HepG2 (cell line): ENCODE measurements around the gene ARSB. TPM values are rescaled to one million over a fixed set of nuclear protein-coding genes. Genes with fewer than 3 reads are reported as not detected.
A peak's percentile ranks its signal among the peaks of the same experiment; 100 is the strongest.

Experiments used
- AGO1 ChIP-seq: fragments of 200-400 bp; formaldehyde crosslinking; IDR thresholded peaks from 2 replicates; pipeline ENCODE4 v1.6.1; 2017; ENCODE audit warnings: mild to moderate bottlenecking, low read depth, low read length, moderate library complexity; ENCODE audit not compliant: poor library complexity, severe bottlenecking
- BCL6 ChIP-seq: IDR thresholded peaks from 2 replicates; pipeline ENCODE4 v1.6.1; 2016; ENCODE audit warnings: missing genetic modification reagents, missing compliant biosample characterization
- CSRNP2 ChIP-seq: sonication (generic); formaldehyde crosslinking; conservative IDR thresholded peaks from 2 replicates; pipeline ENCODE4 v1.8.0; 2022; ENCODE audit warnings: low read depth, missing genetic modification reagents
- FOXP4 ChIP-seq: sonication (generic); formaldehyde crosslinking; IDR thresholded peaks from 2 replicates; pipeline ENCODE4 v1.4.0; 2020; ENCODE audit warnings: missing genetic modification reagents
- GLMP ChIP-seq: sonication (generic); formaldehyde crosslinking; IDR thresholded peaks from 2 replicates; pipeline ENCODE4 v1.9.0; 2021; ENCODE audit warnings: missing genetic modification reagents, mild to moderate bottlenecking, borderline replicate concordance
- GPBP1L1 ChIP-seq: sonication (generic); formaldehyde crosslinking; IDR thresholded peaks from 2 replicates; pipeline ENCODE4 v1.5.0; 2020; ENCODE audit warnings: mild to moderate bottlenecking, missing genetic modification reagents
- GZF1 ChIP-seq: sonication (generic); formaldehyde crosslinking; IDR thresholded peaks from 2 replicates; pipeline ENCODE4 v1.5.1; 2020; ENCODE audit warnings: mild to moderate bottlenecking, missing genetic modification reagents
- KAT7 ChIP-seq: IDR thresholded peaks from 2 replicates; pipeline ENCODE4 v1.6.1; 2018; ENCODE audit warnings: borderline replicate concordance, missing compliant biosample characterization
- KLF15 ChIP-seq: sonication (generic); formaldehyde crosslinking; IDR thresholded peaks from 2 replicates; pipeline ENCODE4 v1.8.1; 2023; ENCODE audit warnings: borderline replicate concordance, mild to moderate bottlenecking, inconsistent platforms, missing genetic modification reagents, mixed read lengths
- KMT2A ChIP-seq: sonication (generic); formaldehyde crosslinking; IDR thresholded peaks from 2 replicates; pipeline ENCODE4 v1.4.0; 2020; ENCODE audit warnings: missing genetic modification reagents
- MAF1 ChIP-seq: sonication (generic); formaldehyde crosslinking; IDR thresholded peaks from 2 replicates; pipeline ENCODE4 v1.5.0; 2020; ENCODE audit warnings: missing genetic modification reagents, borderline replicate concordance
- PCBP1 ChIP-seq: fragments of 200-400 bp; formaldehyde crosslinking; IDR thresholded peaks from 2 replicates; pipeline ENCODE4 v1.6.1; 2017; ENCODE audit warnings: mild to moderate bottlenecking, low read depth, low read length, borderline replicate concordance
- PLSCR1 ChIP-seq: sonication (generic); formaldehyde crosslinking; IDR thresholded peaks from 2 replicates; pipeline ENCODE4 v1.5.0; 2020; ENCODE audit warnings: missing genetic modification reagents, mild to moderate bottlenecking, borderline replicate concordance
- ZBTB4 ChIP-seq: sonication (generic); formaldehyde crosslinking; IDR thresholded peaks from 2 replicates; pipeline ENCODE4 v1.4.0; 2020; ENCODE audit warnings: missing genetic modification reagents, mild to moderate bottlenecking, borderline replicate concordance
- ZC3H13 ChIP-seq: sonication (generic); formaldehyde crosslinking; IDR thresholded peaks from 2 replicates; pipeline ENCODE4 v1.8.1; 2023; ENCODE audit warnings: mild to moderate bottlenecking, missing genetic modification reagents, moderate library complexity
- ZKSCAN5 ChIP-seq: sonication (generic); formaldehyde crosslinking; IDR thresholded peaks from 2 replicates; pipeline ENCODE4 v1.5.1; 2020; ENCODE audit warnings: mild to moderate bottlenecking, missing genetic modification reagents
- ZKSCAN8 ChIP-seq: IDR thresholded peaks from 2 replicates; pipeline ENCODE4 v1.6.1; 2016; ENCODE audit warnings: borderline replicate concordance, missing genetic modification reagents, missing compliant biosample characterization
- ZNF17 ChIP-seq: sonication (generic); formaldehyde crosslinking; IDR thresholded peaks from 2 replicates; pipeline ENCODE4 v1.5.0; 2020; ENCODE audit warnings: mild to moderate bottlenecking, missing genetic modification reagents
- ZNF570 ChIP-seq: sonication (generic); formaldehyde crosslinking; IDR thresholded peaks from 2 replicates; pipeline ENCODE4 v1.4.0; 2020; ENCODE audit warnings: mild to moderate bottlenecking, missing genetic modification reagents, borderline replicate concordance
- polyA plus RNA-seq, 8 experiments: library from polyadenylated mRNA; depleted of rRNA in 3 of 8; stranded (reverse) in 7 of 8; unstranded in 1 of 8; fragments of >200 nt; fragmentation: Illumina TruSeq in 4 of 8; extraction: Trizol in 4 of 8; gene quantifications; 2 replicates each; pipeline versions ENCODE4 v1.2.1 to v1.2.3, GENCODE V29; 2011 to 2016; ENCODE audit warnings: low read depth in 4 of 8, missing spikeins in 1 of 8, mixed read lengths in 1 of 8; ENCODE audit not compliant: insufficient read depth in 1 of 8
- total RNA-seq, 5 experiments: library from RNA; depleted of rRNA; stranded (reverse); fragments of >200 nt; fragmentation: Illumina TruSeq; extraction: Trizol; gene quantifications; 2 replicates each; pipeline ENCODE4 v1.2.3, GENCODE V29; 2016; ENCODE audit warnings: low read depth in 1 of 5

The ARSB gene
- total and polyA plus RNA-seq, 2 of the 13 experiments (the other 11 are each of a cell fraction or from before 2014, with no cell fraction given), result 52.6 to 66.4 TPM

GRCh38 chr5:78985725-78986223, 664 bp upstream of the ARSB start (continued):
- no peak for TF ChIP-seq AGO1
- TF ChIP-seq ZNF17, result no peak
- TF ChIP-seq ZKSCAN5 (CRISPR knock-in tag), result 0 out of 2 replicates have a peak, but pooled peaks have one; percentile 7
- no peak for TF ChIP-seq PLSCR1 (CRISPR knock-in tag)
- peak; percentile 40; the same call in 1 of the 2 replicates for TF ChIP-seq KLF15 (CRISPR knock-in tag)
- TF ChIP-seq ZKSCAN8 (CRISPR knock-in tag), result peak; percentile 93; the same call in 1 of the 2 replicates
- TF ChIP-seq KAT7 (CRISPR knock-in tag), result no peak
- no peak for TF ChIP-seq ZNF570 (CRISPR knock-in tag)
- peak; percentile 50; the same call in 1 of the 2 replicates for TF ChIP-seq CSRNP2 (CRISPR knock-in tag)
- TF ChIP-seq PCBP1, result no peak
- peak; percentile 93 for TF ChIP-seq MAF1
- TF ChIP-seq ZBTB4 (CRISPR knock-in tag), result 0 out of 2 replicates have a peak, but pooled peaks have one; percentile 82
- TF ChIP-seq GZF1, result no peak
- no peak for TF ChIP-seq GPBP1L1
- TF ChIP-seq BCL6, result peak; percentile 95
- peak; percentile 66; the same call in 1 of the 2 replicates for TF ChIP-seq KMT2A (CRISPR knock-in tag)
- TF ChIP-seq GLMP (CRISPR knock-in tag), result no peak
- TF ChIP-seq ZC3H13, result peak; percentile 98
- TF ChIP-seq FOXP4 (CRISPR knock-in tag), result peak; percentile 99
